Measurements from ENCODE around the gene NARF. TPM values are rescaled to one million over a fixed set of nuclear protein-coding genes. Genes with fewer than 3 reads are reported as not detected.

NARF gene
- total and polyA plus RNA-seq, 2 of the 8 experiments (the other 6 are each of a cell fraction or from before 2014, with no cell fraction given), result 97.4 to 131 TPM

DNA sequence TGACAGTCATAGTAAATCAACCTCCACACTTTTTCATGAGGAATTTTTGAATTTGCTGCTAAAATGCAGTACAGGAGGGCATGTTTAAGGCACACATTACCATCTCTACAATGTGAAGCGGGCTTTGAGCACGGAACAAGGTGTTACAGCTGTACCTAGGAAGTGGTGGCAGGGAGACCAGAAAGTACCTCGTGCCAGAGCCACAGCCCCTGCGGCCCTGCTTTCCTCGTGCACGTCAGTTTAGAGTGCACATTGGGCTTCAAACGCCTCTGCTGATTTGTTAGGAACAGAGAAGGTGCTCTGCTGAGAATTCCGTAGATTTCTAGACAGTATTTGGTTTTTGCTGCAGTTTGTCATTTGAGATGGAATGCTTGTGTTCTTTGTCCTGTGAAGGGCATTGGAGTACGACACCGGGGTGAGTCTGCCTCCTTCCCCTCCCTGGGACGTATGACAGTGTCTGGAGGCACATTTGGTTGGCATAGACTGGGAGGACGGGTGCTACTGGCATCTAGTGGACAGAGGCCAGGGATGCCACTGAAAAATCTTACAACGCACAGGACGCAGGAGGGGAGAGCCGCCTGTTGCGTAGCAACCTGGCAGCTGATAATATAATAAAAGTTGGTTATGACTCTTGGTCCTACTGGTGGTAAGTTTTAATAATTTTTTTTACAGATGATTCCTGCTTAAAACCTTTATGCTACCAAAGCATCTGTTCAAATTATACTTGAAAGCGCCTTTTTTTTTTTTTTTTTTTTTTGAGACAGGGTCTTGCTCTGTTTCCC lies 70.1 kb downstream of the NARF start:
- Histone ChIP-seq H3K79me2 (ENCODE audit: control insufficient read depth in 1 of 2, insufficient read depth in 2 of 2, low read length in 2 of 2) (peaks cover 54 to 99% of the 10 kb centered on the region in 2 experiments), H2BK12ac (ENCODE audit: low read depth, low read length) (no peak overlapping the region), H2BK20ac (ENCODE audit: low read length) (no peak overlapping the region), H3K4me3 (ENCODE audit: extremely low read depth in 1 of 4, insufficient read depth in 2 of 4, low read depth in 3 of 4, low read length in 4 of 4) (no peak overlapping the region), H3K36me3 (ENCODE audit: control insufficient read depth in 2 of 4, insufficient read depth in 4 of 4, low read length in 3 of 4) (no peaks in the 10 kb centered on the region), H4K5ac (ENCODE audit: insufficient read length, low read depth, low read length) (no peak overlapping the region), H3K27me3 (replicated peaks in 1 of 4; ENCODE audit: control insufficient read depth in 3 of 4, extremely low read depth in 1 of 4, insufficient read depth in 3 of 4, low read length in 3 of 4) (no peaks in the 10 kb centered on the region), H3K23me2 (ENCODE audit: low read depth, low read length) (0 out of 2 replicates have a peak, but pooled peaks cover 2% of the 10 kb centered on the region), H3K9me3 (ENCODE audit: insufficient read depth in 2 of 2, low read depth in 1 of 2, low read length in 1 of 2) (no peaks in the 10 kb centered on the region), H2BK120ac (replicated peaks; ENCODE audit: low read depth, low read length) (no peak overlapping the region), H4K91ac (replicated peaks; ENCODE audit: insufficient read length, low read length) (no peak overlapping the region), H4K20me1 (replicated peaks in 1 of 2; ENCODE audit: control insufficient read depth in 1 of 2, insufficient read depth in 2 of 2, low read length in 2 of 2) (peaks cover 40% of the 10 kb centered on the region in 2 experiments), H3K9ac (replicated peaks in 1 of 4; ENCODE audit: extremely low read depth in 1 of 4, low read depth in 3 of 4, low read length in 3 of 4) (no peak overlapping the region), H2BK15ac (ENCODE audit: low read length) (no peak overlapping the region), H3K4me2 (ENCODE audit: insufficient read depth in 1 of 2, low read depth in 2 of 2, low read length in 2 of 2) (no peak overlapping the region), H2BK5ac (ENCODE audit: low read depth, low read length) (no peak overlapping the region), H3K27ac (ENCODE audit: low read depth, low read length) (no peak overlapping the region), H3K4ac (replicated peaks; ENCODE audit: insufficient read length, low read depth, low read length) (no peak overlapping the region), H2AK5ac (ENCODE audit: low read depth, low read length) (no peak overlapping the region), H3K79me1 (ENCODE audit: low read depth, low read length) (peaks cover 12% of the 10 kb centered on the region), H3K23ac (ENCODE audit: insufficient read length) (no peak overlapping the region), H3K4me1 (replicated peaks in 1 of 4; ENCODE audit: control insufficient read depth in 3 of 4, insufficient read depth in 4 of 4, low read length in 3 of 4) (peaks cover 0 to 4% (median under 1%) of the 10 kb centered on the region in 4 experiments; a peak in 4 of 7 replicates), H3K14ac (ENCODE audit: insufficient read length) (no peak overlapping the region), H4K8ac (ENCODE audit: extremely low read depth, insufficient read depth, low read length) (no peak overlapping the region), H3K18ac (ENCODE audit: extremely low read depth, low read length) (no peak overlapping the region), H3K56ac (replicated peaks; ENCODE audit: insufficient read length, low read depth, low read length) (no peak overlapping the region), H2AFZ (ENCODE audit: low read length) (no peak overlapping the region)
- no peak for DNase-seq (ENCODE audit: low read depth in 1 of 2, low spot score in 2 of 2)
- CTCF ChIA-PET (ENCODE audit: partially characterized antibody), result interaction anchor here (0.6 to 4.1 kb wide), 8 partner anchors 14 to 69 kb away, joined by 3 to 31 read pairs (median 4); no protein-coding TSS in a partner anchor
- TF ChIP-seq KDM4A (IDR thresholded peaks at IDR 0.05; ENCODE audit: low read depth, low read length, severe bottlenecking) (no peak), GTF2F1 (IDR thresholded peaks at IDR 0.05; ENCODE audit: borderline replicate concordance, low read depth, low read length) (no peak), RAD21 (IDR thresholded peaks at IDR 0.05 in 1 of 2, conservative IDR thresholded peaks at IDR 0.05 in 1 of 2; ENCODE audit: low read depth in 2 of 2, low read length in 2 of 2) (peak in 1 of 2 experiments; percentile 29; a peak in 2 of 4 replicates)
- TF ChIP-seq, protein P1, sequence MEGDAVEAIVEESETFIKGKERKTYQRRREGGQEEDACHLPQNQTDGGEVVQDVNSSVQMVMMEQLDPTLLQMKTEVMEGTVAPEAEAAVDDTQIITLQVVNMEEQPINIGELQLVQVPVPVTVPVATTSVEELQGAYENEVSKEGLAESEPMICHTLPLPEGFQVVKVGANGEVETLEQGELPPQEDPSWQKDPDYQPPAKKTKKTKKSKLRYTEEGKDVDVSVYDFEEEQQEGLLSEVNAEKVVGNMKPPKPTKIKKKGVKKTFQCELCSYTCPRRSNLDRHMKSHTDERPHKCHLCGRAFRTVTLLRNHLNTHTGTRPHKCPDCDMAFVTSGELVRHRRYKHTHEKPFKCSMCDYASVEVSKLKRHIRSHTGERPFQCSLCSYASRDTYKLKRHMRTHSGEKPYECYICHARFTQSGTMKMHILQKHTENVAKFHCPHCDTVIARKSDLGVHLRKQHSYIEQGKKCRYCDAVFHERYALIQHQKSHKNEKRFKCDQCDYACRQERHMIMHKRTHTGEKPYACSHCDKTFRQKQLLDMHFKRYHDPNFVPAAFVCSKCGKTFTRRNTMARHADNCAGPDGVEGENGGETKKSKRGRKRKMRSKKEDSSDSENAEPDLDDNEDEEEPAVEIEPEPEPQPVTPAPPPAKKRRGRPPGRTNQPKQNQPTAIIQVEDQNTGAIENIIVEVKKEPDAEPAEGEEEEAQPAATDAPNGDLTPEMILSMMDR (IDR thresholded peaks at IDR 0.05; ENCODE audit: control extremely low read depth in 1 of 3, insufficient read depth in 1 of 3, low read depth in 1 of 3, low read length in 3 of 3), result peak; percentile 27 to 37 (median 34); a peak in 3 of 4 replicates
- WGBS, 2 experiments (ENCODE audit: extremely low coverage in 1 of 2, insufficient coverage in 1 of 2, insufficient read length in 1 of 2, insufficient replicate concordance in 2 of 2, low coverage in 1 of 2, low lambda C conversion rate in 2 of 2, missing lambda C conversion rate in 1 of 2), result 88% methylated on average over 17 of the region's 17 CpGs; no CpG with 5 or more reads in 1 of the 2 experiments
- POLR2A ChIA-PET (ENCODE audit: partially characterized antibody), result interaction anchor here (0.9 kb wide), 1 partner anchor 10 kb away, joined by 3 read pairs; the partner anchor contains the start of gene FOXK2
- FAIRE-seq, result no peak
